ENCODE measurements around the gene KCNIP1.

The KCNIP1 gene

GRCh38 chr5:170603578-170604565 is 100.1 kb downstream of the KCNIP1 start:
- DNase-seq = peak; percentile 52

- DNase-seq = peak; percentile 60
These were observed 103.1 kb downstream of the KCNIP1 start for GRCh38 chr5:170606941-170607340.

- no peak for DNase-seq
These were observed 107.8 kb downstream of the KCNIP1 start for GRCh38 chr5:170611449-170612090.

- peak; percentile 23 for DNase-seq
These were observed 108.4 kb downstream of the KCNIP1 start for GRCh38 chr5:170612256-170612678.

- DNase-seq = peak; percentile 83
These were observed 110.3 kb downstream of the KCNIP1 start for GRCh38 chr5:170614065-170614490.

- no peak for DNase-seq
These were observed 110.9 kb downstream of the KCNIP1 start for GRCh38 chr5:170614720-170615119.

GRCh38 chr5:170617533-170618490 is 114.0 kb downstream of the KCNIP1 start:
- DNase-seq = no peak

GRCh38 chr5:170619869-170620268 is 116.0 kb downstream of the KCNIP1 start:
- DNase-seq = no peak

GRCh38 chr5:170622933-170623332 is 119.1 kb downstream of the KCNIP1 start:
- DNase-seq = no peak

GRCh38 chr5:170623576-170624181 is 119.9 kb downstream of the KCNIP1 start:
- DNase-seq = peak; percentile 47

GRCh38 chr5:170625221-170626165 is 121.7 kb downstream of the KCNIP1 start:
- peak; percentile 14 for DNase-seq

GRCh38 chr5:170626507-170627150 is 122.8 kb downstream of the KCNIP1 start:
- DNase-seq = peak; percentile 8

GRCh38 chr5:170627271-170627670 is 123.5 kb downstream of the KCNIP1 start:
- no peak for DNase-seq

- DNase-seq = no peak
These were observed 124.2 kb downstream of the KCNIP1 start for GRCh38 chr5:170628028-170628427.

- DNase-seq = peak; percentile 4
These were observed 125.1 kb downstream of the KCNIP1 start for GRCh38 chr5:170628691-170629565.

- no peak for DNase-seq
These were observed 125.9 kb downstream of the KCNIP1 start for GRCh38 chr5:170629566-170630175.

- DNase-seq = no peak
These were observed 126.4 kb downstream of the KCNIP1 start for GRCh38 chr5:170630226-170630625.

- DNase-seq = peak; percentile 34
These were observed 126.9 kb downstream of the KCNIP1 start for GRCh38 chr5:170630711-170631141.
